GM11168 (cell line): Measurements from ENCODE around the gene PDE1C.
"Not testable (repeated sequence)": the region's sequence is repeated elsewhere in the genome, so short reads cannot be mapped to it uniquely, and the experiment has no call there.

Source experiments
- in situ Hi-C: fragments of 300-500 bp; cut with MboI; formaldehyde crosslinking; loops from one replicate; pipeline ENCODE4 v1.12.0; 2022; ENCODE audit warnings: low sequenced_read_pairs; ENCODE audit not compliant: unreplicated experiment

The PDE1C gene

GRCh38 chr7:32013471-32013870 lies 56.7 kb downstream of the PDE1C start:
- in situ Hi-C loops = not testable (repeated sequence)

- in situ Hi-C loops = no loop called here
These were observed 64.6 kb downstream of the PDE1C start for GRCh38 chr7:32005577-32005976.

DNA sequence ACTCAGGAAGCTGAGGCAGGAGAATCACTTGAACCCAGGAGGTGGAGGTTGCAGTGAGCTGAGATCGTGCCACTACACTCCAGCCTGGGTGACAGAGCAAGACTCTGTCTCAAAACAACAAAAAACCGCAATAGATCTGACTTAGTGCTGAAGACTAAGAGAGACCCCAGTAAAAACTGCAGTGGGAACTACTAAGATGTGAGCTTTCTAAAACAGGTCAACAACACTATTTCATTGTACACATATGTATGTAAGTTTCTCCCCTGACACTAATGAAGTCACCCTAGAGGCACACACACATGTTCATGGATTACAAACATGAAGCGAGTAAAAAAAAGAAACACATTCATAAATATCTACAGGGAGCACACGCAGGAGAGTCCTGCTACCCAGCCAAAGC lies 68.3 kb downstream of the PDE1C start:
- in situ Hi-C loops = no loop called here

DNA sequence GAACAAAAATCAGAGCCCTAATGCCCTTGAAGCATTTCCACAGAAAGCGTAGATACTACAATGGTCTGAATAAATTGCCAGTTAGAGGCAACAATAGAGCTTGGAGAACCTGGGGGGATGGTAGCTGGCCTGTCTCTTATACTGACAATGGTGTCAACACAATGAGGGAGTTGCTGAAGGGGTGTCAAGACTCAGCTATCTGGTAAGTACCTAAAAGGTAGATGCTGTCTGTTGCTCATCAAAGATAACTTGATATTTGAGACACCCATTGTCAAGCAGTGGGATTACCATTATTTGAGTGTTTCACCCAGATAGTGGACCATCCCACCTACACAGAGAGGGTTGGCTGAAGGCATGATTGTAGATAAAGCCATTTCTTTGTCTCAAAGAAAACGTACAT lies 72.8 kb downstream of the PDE1C start:
- in situ Hi-C loops = no loop called here

DNA sequence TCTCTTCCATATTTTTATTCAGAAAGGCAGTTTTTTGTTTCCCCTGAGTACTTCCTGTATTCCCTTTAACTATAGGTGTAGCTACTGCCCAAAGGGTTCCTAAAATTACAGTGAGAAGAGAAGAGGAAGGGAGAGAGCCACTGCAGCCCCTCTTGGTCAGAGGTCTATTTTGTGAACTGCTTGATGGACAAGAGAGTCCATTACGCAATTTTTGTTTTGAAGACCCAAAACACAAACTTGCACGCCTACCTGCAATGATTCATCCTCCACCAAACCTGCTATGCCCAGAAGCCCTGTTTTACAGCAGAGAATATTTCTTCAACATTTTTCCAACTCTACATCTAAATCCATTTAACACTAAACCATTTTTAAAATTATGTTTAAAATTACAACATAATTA lies 75.1 kb downstream of the PDE1C start:
- in situ Hi-C loops = no loop called here

DNA sequence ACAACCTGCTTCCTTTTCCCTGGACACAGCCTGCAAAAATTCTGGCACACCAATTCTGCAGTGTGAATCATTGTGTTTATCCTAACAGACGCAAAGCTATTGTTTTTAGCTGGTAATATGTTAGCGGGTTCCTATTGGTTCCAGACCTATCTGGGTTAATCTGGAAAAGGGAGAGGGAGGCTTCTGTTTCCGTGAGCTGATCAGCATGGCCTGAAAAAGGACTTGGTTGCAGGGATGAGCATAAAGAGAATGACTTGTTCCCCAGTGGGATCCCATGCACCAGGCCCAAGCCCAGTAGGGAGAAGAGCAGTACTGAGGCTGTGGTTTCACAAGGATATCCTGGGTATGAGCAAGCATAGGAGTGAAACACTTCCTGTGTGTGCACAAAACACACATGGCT lies 78.4 kb downstream of the PDE1C start:
- in situ Hi-C loops = no loop called here

DNA sequence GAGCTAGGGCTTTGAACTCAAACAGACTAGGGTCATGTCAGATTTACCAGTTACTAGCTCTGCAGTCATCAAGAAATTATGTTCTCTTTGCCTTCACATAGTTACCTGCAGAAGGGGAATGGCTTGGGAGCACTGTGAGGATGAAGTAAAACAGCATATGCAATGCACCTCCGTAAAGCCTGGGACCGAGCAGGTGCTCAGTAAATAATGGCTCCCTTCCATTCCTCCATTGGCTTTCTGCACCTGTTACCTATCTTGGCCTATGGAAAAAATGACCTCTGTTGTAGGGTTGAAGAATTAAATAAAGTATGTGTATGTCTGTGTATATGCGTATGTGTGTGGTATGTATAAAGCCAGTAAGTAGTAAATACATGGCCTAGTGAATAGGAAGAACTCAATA lies 78.8 kb downstream of the PDE1C start:
- in situ Hi-C loops = no loop called here

GRCh38 chr7:31986878-31987518 lies 83.2 kb downstream of the PDE1C start:
- in situ Hi-C loops = no loop called here

GRCh38 chr7:31982962-31983361 lies 87.2 kb downstream of the PDE1C start:
- in situ Hi-C loops = no loop called here

DNA sequence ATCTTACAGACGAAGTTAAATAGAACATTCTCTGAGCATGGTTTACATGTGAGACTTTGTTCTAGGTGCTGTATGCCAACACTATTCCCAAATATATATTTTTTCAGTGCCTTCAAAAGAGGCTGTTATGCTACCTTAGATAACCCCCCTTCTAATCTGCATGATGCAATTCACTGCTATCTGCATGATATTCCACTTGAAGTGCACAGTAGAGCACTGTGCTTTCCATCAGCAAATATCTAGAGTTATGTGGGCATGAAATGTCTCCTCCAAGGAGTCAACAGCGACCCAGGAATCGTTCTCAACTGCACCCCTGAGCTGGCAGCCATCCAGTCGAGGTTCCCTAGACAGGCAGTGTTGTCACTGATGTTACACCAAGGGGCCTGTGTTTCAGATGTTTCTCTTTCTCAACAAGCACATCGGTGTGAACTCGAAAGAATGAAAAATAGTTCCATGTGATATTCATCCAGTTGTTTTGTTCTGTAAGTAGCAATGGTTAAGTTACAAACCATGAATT lies 88.3 kb downstream of the PDE1C start:
- in situ Hi-C loops = no loop called here

DNA sequence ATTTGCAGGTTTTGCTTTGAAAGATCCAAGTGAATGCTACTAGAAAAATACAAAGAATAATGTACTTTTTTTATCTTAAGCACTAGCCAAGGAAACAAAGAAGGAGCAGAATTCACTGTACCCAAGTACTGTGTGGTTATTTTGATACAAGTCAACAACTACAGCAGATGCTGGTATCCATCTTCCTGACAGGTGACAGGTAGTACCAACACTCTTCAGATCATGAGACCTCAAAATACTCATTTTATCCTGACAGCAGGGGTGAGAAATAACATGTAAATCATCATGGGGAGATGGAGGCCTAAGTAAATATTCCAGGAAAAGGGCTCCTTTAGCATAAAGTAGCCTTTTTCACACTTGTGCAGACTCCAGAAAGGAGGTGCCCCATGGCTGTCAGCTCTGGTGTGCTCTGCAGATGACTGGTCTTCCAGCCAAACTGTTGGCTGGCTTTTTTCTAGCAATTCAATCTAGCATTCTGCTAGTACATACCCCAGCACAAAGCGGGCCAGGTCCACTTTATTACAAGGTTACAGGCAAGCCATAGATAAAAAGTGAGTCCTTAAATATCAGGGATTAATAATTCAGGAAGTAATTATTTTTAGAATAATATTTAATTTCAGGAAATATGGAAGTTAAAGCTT lies 90.4 kb downstream of the PDE1C start:
- in situ Hi-C loops = no loop called here

GRCh38 chr7:31975546-31975945 lies 94.7 kb downstream of the PDE1C start:
- in situ Hi-C loops = no loop called here

GRCh38 chr7:31974351-31974750 lies 95.9 kb downstream of the PDE1C start:
- in situ Hi-C loops = no loop called here

DNA sequence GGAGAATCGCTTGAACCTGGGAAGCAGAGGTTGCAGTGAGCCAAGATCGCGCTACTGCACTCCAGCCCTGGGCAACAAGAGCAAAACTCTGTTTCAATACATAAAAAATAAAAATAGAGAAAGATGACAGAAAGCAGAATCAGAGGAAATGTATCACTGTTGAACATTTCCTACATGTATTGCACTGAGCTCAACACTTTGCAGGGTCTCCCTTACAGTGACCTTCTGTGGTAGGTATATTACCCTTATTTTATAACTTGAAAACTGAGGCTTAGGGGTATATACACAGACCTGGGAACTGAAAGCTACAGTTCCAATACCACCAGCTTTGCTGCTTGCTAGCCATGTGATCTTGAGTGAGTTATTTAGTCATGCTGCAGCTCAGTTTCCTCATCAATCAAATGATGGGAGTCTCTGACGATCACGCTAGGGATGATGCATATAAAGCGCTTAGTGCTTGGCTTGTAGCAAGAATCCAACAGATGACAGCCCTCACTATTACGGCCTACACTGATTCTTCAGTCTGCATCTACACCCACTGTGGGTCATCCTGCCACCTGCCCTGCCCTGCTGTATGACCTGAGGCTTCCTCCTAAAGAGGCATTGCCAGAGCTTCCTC lies 99.0 kb downstream of the PDE1C start:
- in situ Hi-C loops = no loop called here

DNA sequence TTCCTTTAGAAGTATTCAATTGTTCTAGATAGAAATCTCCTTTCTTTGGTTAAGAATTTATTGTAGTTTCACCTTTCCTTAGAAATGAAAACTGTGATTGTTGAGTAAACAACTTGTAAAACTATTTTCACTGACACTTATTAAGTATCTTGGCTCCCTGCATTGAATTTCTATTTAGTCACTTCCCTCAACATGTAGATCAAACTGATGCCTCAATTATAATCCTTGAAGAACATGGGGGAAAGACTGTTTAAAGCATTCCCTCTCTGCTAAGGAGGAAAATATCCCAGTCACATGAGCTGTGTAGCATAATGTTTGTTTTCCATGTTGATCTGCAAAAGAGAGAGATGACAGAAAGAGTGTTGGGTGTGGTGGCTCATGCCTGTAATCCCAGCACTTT lies 99.7 kb downstream of the PDE1C start:
- in situ Hi-C loops = no loop called here

GRCh38 chr7:31963569-31964175 lies 106.5 kb downstream of the PDE1C start:
- in situ Hi-C loops = no loop called here

DNA sequence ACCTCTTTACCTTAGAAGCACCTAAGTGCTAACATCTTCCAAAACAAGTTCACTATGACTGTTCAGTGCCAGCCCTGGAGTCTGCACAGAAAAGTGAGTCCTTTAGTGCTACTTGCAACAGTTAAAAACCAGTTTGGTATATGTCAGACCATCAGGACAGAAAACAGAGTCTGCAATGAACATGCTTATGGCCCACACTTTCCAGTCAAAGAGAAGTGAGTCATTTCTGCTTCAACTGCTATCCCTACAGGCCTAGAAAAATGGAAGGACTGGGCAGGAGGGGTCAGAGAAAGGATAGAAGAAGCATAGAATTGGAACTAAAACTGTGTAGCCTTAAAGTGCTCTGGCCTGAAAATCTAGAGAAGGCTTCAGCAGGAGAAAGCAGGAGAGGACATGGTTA lies 108.0 kb downstream of the PDE1C start:
- in situ Hi-C loops = no loop called here

DNA sequence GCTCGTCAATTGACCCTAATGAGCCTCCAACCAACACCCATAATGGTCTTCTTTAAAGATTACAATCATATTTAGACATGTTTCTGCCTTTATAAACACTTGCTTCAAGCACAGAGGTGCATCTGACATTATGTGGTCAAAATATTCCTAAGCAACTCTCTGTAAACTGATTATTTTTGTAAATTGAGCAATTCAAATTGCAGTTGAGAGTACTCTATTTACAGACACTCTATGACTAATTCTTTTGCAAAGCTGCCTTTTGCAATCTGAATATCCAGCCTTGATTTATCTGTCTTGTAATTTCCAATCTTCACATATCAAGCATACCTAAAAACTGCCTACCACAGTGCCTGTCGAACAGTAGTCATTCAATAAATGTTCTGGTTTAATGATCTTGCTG lies 112.0 kb downstream of the PDE1C start:
- in situ Hi-C loops = no loop called here

- in situ Hi-C loops = no loop called here
These were observed 112.5 kb downstream of the PDE1C start for GRCh38 chr7:31957756-31958155.

- in situ Hi-C loops = no loop called here
These were observed 113.0 kb downstream of the PDE1C start for GRCh38 chr7:31957090-31957720.

DNA sequence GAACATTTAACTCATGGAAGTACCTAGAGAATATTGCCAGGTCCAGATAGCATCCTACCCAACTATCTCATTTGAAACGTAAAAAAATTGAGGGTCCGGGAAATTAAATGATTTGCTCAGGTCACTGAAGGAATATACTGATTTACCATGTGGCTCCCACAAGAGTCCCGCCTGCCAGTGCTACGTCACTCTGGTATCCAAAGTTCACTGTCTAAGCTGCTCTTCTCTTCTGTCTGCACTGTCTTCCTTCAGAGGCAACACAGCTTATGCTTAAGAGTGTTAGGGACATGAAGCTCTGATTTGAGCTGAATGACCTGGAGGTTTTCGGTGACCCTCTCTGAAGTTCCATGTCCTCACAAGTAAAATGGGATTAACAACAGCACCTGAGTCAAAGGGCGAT lies 114.6 kb downstream of the PDE1C start:
- in situ Hi-C loops = no loop called here
